Measurements from ENCODE around the gene SELENOK.
"Not testable (repeated sequence)": the region's sequence is repeated elsewhere in the genome, so short reads cannot be mapped to it uniquely, and the experiment has no call there.

Gene SELENOK
- 40.7 to 69.0 reads per million in 2 experiments for total RNA-seq

GRCh38 chr3:53891497-53892285 lies at the start of gene SELENOK:
Gene SELENOK (minus strand): TSS chr3:53891859.
- DNase-seq (ENCODE audit: low read depth) = peak; percentile 96

DNA sequence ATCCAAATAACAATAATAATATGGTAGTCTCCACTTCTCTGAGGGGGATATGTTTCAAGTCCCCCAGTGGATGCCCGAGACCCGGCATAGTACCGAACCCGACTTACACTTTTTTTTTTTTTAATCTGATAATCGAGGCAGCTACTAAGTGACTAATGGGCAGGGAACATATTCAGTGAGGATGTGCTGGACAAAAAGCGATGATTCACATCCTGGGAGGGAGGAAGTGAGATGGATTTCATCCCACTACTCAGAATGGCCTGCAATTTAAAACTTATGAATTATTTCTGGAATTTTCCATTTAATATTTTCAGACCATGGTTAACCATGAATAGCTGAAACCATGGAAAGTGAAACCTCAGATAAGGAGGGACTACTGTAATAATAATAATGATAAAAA lies 49.5 kb upstream of the SELENOK start:
- DNase-seq (ENCODE audit: low read depth) = no peak

DNA sequence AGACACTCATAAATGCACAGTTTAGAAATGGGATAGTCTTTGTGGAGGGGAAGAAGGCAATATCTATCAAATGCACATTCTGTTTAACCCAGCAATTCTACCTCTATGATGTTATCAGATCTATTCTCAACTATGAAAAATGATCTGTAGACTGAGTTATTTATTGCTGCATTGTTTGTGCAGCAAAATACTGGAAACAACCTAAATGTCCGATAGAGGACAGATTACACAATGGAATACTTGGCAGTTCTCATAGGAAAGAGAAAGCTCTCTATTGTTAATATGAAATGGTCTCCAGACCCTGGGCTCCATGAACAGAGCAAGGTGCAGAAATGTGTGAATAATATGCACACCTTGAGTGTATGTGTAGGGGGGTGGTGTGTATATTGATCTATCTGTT lies 49.0 kb upstream of the SELENOK start:
- no peak for DNase-seq (ENCODE audit: low read depth)

GRCh38 chr3:53939813-53940212 lies 48.2 kb upstream of the SELENOK start:
- DNase-seq (ENCODE audit: low read depth) = no peak

DNA sequence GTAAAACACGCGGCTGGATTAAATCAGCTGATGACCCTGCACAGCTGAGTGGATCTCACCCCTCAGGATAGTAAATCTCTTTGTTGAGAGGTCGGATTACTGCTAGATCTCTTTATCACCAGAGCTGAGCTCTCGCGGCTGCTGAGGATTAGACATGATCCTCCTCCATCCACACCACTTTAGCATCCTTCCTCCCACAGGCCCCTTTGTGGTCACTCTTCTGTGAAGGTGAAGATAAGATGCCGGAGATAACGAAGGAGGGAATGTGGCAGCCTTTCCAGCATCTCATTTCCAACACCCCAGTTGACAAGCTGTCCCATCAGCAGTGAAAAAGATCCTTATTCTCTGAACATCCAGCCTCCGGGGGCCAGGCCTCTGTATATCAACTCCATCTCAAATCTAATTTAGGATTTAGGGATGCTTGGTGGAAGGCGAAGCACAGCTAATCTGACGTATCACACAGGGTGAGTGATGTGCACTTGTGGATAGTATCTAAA lies 47.5 kb upstream of the SELENOK start:
- DNase-seq (ENCODE audit: low read depth) = no peak

- no peak for DNase-seq (ENCODE audit: low read depth)
Measured at GRCh38 chr3:53938645-53939044, 47.0 kb upstream of the SELENOK start.

DNA sequence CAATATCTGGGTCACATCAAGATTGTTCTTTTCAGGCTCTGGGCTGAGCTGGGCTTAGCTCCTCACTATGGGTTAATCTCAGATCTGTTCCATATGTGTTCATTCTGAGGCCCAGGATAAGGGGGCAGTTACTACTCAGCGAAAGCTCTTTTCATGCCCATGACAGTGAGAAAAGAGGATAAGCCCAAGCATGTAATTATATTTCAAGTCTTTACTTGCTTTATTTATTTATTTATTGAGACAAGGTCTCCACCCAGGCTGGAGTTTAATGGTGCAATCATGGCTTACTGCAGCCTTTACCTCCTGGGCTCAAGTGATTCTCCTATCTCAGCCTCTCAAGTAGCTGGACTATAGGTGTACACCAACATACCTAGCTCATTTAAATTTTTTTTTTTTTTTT lies 44.7 kb upstream of the SELENOK start:
- DNase-seq (ENCODE audit: low read depth) = no peak

DNA sequence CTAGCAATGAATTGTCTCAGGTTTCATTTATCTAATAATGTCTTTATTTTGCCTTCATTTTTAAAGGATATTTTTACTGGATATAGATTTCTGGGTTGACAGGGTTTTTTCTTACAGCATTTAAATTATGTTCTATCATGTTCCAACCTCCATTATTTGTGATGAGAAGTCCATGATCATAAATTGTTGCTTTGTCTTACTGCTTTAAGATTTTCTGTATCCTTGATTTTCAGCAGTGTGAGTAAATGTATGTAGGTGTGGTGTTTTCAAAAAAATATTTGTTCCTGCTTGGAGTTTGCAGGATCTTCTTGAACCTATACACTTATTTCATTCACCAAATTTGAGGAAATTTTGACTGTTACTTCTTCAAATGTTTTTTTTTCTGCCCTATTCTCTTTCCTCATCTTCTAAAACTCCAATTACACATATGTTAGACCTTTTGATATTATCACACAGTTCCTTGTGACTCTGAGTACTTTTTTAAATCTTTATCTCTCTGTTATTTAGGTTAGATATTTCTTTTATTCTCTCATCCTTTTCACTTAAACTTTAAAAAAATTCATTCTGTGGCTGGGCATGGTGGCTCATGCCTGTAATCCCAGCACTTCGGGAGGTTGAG lies 43.7 kb upstream of the SELENOK start:
- no peak for DNase-seq (ENCODE audit: low read depth)

- not testable (repeated sequence) for DNase-seq (ENCODE audit: low read depth)
Measured at GRCh38 chr3:53927208-53927872, 35.7 kb upstream of the SELENOK start.

DNA sequence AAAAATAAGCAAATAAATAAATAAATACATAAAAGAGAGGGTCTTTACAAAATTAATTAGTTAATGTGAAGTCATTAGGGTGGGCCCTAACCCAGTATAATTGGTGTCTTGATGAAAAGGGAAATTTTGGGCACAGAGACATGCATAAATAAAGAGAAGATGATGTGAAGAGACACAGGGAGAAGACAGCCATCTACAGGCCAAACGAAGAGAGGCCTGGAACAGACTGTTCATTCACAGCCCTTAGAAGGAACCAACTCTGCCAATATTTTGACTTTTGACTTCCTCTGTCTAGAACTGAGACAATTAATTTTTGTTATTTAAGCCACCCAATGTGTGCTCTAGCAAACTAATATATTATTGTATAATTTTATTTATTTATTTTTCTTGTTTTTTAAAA lies 29.6 kb upstream of the SELENOK start:
- no peak for DNase-seq (ENCODE audit: low read depth)

DNA sequence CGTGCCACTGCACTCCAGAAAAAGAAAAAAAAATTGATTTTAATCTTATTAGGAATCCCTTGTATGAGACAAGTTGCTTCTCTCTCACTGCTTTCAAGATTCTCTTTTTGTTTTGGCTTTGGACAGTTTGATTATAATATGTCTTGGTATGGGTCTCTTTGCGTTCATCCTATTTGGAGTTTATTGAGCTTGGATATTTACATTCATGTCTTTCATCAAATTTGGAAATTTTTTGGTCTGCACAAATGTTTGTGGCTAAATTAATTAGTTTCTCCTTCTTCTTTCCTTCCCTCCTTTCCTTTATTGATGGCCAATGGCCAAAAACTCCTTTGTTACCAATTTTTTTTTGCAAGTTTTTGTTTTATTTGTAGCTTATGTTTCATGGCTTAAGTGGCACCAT lies 28.1 kb upstream of the SELENOK start:
- DNase-seq (ENCODE audit: low read depth) = no peak

DNA sequence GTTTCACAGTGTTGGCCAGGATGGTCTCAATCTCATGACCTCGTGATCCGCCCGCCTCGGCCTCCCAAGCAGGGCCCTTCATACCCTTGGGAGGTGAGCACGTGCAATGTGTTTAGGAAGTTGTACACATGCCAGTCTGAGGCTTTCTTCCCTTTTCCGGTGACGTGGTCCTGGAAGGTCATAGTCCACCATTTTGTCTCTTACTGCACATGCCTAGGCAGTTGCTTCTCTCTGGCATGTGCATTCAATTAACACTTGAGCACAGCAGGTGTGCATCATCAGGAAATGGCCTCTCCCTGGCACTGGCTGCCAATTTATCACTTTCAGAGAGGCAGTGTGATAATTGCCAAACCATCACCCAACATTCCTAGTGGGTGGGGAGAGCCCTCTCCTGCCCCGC lies 21.7 kb upstream of the SELENOK start:
- DNase-seq (ENCODE audit: low read depth) = no peak

DNA sequence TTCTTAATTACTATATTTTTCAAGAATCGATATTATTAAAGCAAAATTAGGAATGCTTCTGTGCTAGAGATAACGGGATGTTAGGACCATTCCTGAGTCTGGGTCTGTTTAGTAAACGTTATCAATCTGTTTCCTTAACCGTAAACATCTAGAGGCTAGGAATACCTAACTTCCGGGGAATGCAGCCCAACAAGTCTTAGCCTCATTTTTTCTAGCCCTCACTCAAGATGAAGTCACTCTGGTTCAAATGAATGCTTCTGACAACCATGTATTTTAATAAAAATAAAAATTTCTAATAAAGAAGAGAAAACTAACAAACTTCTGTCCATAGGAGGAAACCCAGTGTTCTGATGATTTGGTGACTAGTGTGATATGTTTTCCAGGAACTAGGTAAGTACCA lies 11.1 kb upstream of the SELENOK start:
- DNase-seq (ENCODE audit: low read depth) = no peak

DNA sequence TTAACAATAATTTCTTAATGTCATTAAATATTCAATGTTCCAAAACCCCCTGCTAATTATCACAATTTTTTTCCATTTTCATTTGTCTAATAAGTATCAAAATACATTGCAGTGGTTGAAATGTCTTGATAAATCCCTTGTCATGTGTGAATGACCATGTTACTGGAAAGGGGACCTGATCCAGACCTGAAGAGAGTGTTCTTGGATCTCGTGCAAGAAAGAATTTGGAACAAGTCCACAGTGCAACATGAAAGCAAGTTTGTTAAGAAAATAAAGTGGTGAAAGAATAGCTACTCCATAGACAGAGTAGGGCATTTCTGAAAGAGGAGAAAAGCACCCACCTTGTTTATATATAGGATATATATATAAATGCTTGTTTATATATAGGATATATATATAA lies 10.4 kb upstream of the SELENOK start:
- DNase-seq (ENCODE audit: low read depth) = no peak

DNA sequence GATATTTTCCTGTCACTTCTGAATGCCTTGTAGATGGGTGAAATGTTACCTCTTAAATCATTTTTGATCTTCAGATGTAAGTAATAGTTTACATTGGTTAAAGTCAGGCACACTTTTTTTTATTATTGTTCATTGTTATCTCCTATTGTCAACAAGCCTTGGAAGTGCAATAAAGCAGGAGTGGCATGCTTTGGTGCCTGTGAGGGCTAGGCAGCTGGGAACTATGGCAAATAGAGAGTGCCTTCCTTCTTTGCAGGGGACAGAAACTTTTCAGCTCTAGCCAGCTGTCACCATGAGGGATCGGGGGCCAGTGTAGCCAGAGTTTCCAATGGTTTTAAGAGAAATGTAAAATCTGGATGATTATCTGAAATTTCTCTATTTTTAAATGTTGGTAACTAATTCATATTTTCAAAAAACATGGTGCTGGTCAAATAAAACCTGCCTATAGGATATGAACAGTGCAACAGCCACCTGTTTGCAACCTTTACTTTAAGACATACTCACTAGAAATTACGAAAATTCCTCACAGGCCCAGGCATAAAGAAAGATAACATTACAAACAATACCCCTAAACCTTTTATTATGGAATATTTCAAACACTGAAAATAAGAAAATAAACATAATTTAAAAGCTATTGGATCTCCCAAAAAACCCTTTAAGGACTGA lies 9.1 kb upstream of the SELENOK start:
- DNase-seq (ENCODE audit: low read depth) = no peak

GRCh38 chr3:53899750-53900149 lies 8.1 kb upstream of the SELENOK start:
- DNase-seq (ENCODE audit: low read depth) = no peak

DNA sequence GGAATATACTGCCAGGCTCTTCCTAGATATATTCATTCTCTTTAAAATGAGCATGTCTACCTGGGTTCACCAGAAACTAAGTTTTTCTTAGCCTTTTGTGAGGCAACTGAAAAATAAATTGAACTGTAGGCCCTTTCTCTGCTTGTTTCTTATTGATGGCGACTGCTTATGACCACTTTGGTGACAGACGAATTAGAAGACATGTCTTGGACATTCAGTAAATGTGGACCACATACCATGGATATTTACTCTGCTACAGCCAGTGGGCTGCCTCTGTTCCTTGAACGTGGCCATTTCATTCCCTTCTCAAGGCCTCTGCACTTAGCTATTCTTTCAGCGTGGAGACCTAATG lies 603 bp upstream of the SELENOK start:
- DNase-seq (ENCODE audit: low read depth) = no peak

DNA sequence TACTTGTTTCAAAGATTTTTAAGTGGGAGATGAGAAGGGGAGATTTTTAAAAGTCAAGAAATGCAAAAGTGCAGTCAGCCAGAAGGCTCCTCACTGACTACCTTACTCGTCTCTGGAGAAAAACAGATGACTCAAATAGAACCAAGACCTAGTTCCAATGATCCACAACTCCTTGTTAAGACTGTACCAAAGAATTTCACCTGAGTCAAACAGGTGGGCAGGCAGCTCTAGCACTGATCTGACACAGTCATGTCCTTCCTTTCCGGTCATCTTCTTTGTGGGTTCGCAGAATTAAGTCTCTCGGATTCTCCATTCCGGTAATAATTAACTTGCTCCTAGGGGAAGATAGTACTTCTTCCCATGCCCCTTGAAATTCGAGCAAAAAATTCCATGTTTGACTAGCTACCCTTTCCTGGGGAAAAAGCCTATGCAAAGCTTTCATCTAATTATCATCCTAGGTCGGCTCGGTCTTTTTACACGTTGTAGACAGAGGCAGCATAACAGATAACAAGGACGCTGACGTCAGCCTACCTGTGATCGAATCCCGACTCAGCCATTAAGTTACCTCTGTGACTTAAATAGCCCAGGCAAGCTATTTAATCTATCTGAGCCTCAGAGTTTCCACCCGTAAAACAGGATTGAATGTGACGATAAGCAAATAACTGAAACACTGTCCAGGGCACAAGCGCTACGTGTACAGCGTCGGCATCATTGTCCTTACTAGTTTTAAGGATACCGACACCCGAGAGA lies 758 bp downstream of the SELENOK start:
- peak; percentile 67 for DNase-seq (ENCODE audit: low read depth)

- DNase-seq (ENCODE audit: low read depth) = no peak
Measured at GRCh38 chr3:53888232-53888631, 3.4 kb downstream of the SELENOK start.

GRCh38 chr3:53887446-53887845 lies 4.2 kb downstream of the SELENOK start:
- DNase-seq (ENCODE audit: low read depth) = no peak

- no peak for DNase-seq (ENCODE audit: low read depth)
Measured at GRCh38 chr3:53885239-53885638, 6.4 kb downstream of the SELENOK start.

DNA sequence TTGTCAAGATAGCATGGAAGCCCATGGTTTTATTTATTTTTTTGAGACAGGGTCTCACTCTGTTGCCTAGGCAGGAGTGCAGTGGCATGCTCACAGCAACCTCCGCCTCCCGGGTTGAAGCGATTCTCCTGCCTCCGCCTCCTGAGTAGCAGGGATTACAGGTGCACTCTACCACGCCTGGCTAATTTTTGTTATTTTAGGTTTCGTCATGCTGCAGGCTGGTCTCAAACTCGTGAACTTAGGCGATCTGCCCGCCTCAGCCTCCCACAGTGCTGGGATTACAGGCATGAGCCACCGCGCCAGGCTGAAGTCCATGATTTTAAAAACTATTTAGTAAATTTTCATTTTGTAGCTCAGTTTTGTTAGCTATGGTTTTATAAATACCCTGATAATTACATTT lies 7.0 kb downstream of the SELENOK start:
- no peak for DNase-seq (ENCODE audit: low read depth)

Data from T follicular helper cell (primary cell).